ENCODE results near the gene MFN1. TPM values are rescaled to one million over a fixed set of nuclear protein-coding genes. Genes with fewer than 3 reads are reported as not detected.
A peak's percentile ranks its signal among the peaks of the same experiment; 100 is the strongest.

Gene MFN1
- total and polyA plus RNA-seq, 2 of the 13 experiments (the other 11 are each of a cell fraction or from before 2014, with no cell fraction given): 25.2 to 37.5 TPM

DNA sequence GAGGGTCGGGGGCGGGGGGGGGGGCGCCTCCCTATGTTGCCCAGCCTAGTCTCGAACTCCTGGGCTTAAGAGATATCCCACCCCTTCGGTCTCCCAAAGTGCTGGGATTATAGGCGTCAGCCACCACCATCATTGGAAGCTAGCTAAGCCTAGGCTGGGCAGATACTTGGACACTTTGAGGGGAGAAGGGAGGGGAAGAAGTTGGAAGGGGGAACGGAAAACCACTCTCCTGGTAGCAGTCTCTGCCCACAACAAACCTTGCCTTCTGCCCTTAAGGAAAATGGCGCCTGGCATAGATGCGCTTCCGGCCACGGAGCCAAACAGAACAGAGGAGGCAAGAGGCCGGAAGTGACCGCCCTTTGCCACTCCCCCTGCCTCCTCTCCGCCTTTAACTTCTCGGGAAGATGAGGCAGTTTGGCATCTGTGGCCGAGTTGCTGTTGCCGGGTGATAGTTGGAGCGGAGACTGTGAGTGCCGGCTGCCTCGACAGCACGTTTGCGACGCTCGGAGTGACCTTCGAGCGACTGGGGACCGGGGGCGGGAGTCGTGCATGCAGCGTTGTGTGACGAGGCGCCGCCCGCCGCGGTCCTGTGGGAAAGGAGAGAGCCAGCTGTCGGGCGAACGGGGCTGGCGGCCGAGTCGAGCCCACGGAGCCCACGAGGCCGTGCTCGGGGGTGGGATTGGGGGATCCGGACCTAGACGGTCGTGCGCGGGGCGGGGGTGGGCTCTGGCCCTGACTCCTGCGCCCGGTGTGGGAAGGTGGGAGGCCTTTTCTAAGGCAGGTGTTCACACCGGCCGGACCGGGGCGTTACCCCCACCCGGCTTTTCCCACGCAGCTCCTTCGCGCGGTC lies at the start of gene MFN1 (continued):
- TF ChIP-seq ZNF883 (CRISPR knock-in tag; IDR thresholded peaks at IDR 0.05; ENCODE audit: not compliant biosample characterization) (peak; percentile 80), ZC3H13 (CRISPR knock-in tag; IDR thresholded peaks at IDR 0.05) (no peak), HES4 (CRISPR knock-in tag; IDR thresholded peaks at IDR 0.05; ENCODE audit: borderline replicate concordance) (peak; percentile 54; the same call in 1 of the 2 replicates), GTF2F1 (IDR thresholded peaks at IDR 0.05; ENCODE audit: low read length) (no peak), TAF1 (CRISPR knock-in tag; IDR thresholded peaks at IDR 0.05) (peak; percentile 64; the same call in 1 of the 2 replicates), SMAD3 (CRISPR knock-in tag; IDR thresholded peaks at IDR 0.05) (peak; percentile 59), CC2D1A (CRISPR knock-in tag; IDR thresholded peaks at IDR 0.05) (no peak), GFI1 (CRISPR knock-in tag; IDR thresholded peaks at IDR 0.05; ENCODE audit: borderline replicate concordance) (0 out of 2 replicates have a peak, but pooled peaks have one; percentile 36), ARID5B (CRISPR knock-in tag; IDR thresholded peaks at IDR 0.05) (peak; percentile 50), HDAC2 (CRISPR knock-in tag; IDR thresholded peaks at IDR 0.05) (peak; percentile 50; the same call in 1 of the 2 replicates), ISL2 (CRISPR knock-in tag; IDR thresholded peaks at IDR 0.05) (peak; percentile 45; the same call in 1 of the 2 replicates), SMARCC2 (IDR thresholded peaks at IDR 0.05) (no peak), NBN (conservative IDR thresholded peaks at IDR 0.05) (no peak), ZNF781 (CRISPR knock-in tag; IDR thresholded peaks at IDR 0.05; ENCODE audit: borderline replicate concordance, not compliant biosample characterization) (peak; percentile 12), ZNF878 (CRISPR knock-in tag; IDR thresholded peaks at IDR 0.05) (no peak), MAF1 (CRISPR knock-in tag; IDR thresholded peaks at IDR 0.05; ENCODE audit: borderline replicate concordance) (0 out of 2 replicates have a peak, but pooled peaks have one; percentile 82), ESRRA (CRISPR knock-in tag; IDR thresholded peaks at IDR 0.05; ENCODE audit: low read depth) (peak; percentile 53; the same call in 1 of the 2 replicates), ZBTB42 (CRISPR knock-in tag; IDR thresholded peaks at IDR 0.05) (0 out of 2 replicates have a peak, but pooled peaks have one; percentile 33), ZNF552 (CRISPR knock-in tag; IDR thresholded peaks at IDR 0.05; ENCODE audit: borderline replicate concordance) (peak; percentile 57; the same call in 1 of the 2 replicates)
- TF ChIP-seq, protein P1, sequence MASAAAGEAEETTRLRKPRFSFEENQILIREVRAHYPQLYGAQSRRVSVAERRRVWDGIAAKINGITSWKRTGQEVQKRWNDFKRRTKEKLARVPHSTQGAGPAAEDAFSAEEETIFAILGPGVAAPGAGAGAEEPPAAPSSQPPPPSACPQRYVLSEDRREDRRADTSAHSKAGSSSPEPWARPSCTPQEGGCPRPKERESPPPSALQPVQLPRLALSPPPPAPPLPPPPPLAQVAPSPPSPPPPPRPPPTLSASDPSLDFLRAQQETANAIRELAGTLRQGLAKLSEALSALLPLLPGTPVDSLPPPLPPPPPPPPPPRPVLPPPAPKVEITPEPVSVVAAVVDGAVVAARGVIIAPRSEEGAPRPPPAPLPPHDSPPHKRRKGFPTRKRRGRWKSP (CRISPR knock-in tag; IDR thresholded peaks at IDR 0.05): no peak
- TF ChIP-seq, protein P2, sequence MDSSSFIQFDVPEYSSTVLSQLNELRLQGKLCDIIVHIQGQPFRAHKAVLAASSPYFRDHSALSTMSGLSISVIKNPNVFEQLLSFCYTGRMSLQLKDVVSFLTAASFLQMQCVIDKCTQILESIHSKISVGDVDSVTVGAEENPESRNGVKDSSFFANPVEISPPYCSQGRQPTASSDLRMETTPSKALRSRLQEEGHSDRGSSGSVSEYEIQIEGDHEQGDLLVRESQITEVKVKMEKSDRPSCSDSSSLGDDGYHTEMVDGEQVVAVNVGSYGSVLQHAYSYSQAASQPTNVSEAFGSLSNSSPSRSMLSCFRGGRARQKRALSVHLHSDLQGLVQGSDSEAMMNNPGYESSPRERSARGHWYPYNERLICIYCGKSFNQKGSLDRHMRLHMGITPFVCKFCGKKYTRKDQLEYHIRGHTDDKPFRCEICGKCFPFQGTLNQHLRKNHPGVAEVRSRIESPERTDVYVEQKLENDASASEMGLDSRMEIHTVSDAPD (CRISPR knock-in tag; IDR thresholded peaks at IDR 0.05): peak; percentile 41; the same call in 1 of the 2 replicates
- TF ChIP-seq, protein P3, sequence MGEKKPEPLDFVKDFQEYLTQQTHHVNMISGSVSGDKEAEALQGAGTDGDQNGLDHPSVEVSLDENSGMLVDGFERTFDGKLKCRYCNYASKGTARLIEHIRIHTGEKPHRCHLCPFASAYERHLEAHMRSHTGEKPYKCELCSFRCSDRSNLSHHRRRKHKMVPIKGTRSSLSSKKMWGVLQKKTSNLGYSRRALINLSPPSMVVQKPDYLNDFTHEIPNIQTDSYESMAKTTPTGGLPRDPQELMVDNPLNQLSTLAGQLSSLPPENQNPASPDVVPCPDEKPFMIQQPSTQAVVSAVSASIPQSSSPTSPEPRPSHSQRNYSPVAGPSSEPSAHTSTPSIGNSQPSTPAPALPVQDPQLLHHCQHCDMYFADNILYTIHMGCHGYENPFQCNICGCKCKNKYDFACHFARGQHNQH (CRISPR knock-in tag; IDR thresholded peaks at IDR 0.05): peak; percentile 69; the same call in 1 of the 2 replicates
